ENCODE data around the gene CYP19A1.

CYP19A1 gene

DNA sequence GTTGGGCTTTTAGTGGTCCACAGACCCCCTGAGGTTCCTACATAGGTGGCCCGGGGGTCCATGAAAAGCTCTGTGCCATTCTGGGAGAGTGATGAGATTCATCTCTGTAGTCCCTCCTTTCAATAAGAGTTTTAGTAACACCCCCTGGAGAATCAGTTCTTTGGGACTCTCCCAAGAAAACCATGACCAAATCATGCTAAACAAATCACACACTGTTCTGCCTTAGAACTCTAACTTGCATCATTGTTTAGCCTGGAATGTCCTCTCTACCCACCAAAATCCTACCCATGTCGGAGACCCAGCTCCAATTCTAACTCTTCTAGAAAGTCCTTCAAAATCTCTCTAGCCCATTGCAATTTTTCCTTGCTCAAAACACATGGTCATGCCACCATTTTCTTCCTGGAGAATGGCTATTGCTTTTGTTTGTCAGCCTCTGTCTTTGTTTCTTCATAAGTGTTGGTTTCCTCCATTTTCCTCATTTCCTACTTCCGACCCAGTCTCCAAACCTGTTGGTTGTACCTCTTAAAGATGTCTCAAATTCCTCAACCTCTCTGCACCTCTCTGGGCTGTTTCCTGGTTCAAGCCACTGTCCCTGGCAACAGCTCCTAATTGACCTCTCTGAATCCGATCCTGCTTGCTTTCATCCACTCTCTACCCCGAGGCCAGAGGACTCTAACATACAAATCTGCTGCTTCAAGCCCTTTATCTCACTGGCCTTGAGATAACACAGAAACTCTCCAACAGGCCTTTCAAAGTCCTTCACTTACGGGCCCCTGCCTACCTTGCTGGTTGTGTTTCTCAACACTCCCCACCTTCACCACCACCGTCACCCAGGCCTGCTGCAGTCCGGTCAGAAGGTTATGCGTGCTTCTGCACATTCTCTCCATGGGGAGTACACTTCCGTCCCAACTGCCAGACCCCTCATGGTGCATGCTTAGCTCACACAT is 23.7 kb downstream of the CYP19A1 start:
- TF ChIP-seq, protein P1, sequence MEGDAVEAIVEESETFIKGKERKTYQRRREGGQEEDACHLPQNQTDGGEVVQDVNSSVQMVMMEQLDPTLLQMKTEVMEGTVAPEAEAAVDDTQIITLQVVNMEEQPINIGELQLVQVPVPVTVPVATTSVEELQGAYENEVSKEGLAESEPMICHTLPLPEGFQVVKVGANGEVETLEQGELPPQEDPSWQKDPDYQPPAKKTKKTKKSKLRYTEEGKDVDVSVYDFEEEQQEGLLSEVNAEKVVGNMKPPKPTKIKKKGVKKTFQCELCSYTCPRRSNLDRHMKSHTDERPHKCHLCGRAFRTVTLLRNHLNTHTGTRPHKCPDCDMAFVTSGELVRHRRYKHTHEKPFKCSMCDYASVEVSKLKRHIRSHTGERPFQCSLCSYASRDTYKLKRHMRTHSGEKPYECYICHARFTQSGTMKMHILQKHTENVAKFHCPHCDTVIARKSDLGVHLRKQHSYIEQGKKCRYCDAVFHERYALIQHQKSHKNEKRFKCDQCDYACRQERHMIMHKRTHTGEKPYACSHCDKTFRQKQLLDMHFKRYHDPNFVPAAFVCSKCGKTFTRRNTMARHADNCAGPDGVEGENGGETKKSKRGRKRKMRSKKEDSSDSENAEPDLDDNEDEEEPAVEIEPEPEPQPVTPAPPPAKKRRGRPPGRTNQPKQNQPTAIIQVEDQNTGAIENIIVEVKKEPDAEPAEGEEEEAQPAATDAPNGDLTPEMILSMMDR (IDR thresholded peaks at IDR 0.05; ENCODE audit: unreplicated experiment in 3 of 3): no peak
- H3K27ac Mint-ChIP-seq: no peak overlapping the region
- H3K4me1 Mint-ChIP-seq: no peaks in the 10 kb centered on the region
- H3K27me3 Mint-ChIP-seq (ENCODE audit: low read depth): no peaks in the 10 kb centered on the region
- H3K36me3 Mint-ChIP-seq (ENCODE audit: low read depth): no peaks in the 10 kb centered on the region
- H3K9me3 Mint-ChIP-seq: no peaks in the 10 kb centered on the region
- no peak overlapping the region for H3K4me3 Mint-ChIP-seq

DNA sequence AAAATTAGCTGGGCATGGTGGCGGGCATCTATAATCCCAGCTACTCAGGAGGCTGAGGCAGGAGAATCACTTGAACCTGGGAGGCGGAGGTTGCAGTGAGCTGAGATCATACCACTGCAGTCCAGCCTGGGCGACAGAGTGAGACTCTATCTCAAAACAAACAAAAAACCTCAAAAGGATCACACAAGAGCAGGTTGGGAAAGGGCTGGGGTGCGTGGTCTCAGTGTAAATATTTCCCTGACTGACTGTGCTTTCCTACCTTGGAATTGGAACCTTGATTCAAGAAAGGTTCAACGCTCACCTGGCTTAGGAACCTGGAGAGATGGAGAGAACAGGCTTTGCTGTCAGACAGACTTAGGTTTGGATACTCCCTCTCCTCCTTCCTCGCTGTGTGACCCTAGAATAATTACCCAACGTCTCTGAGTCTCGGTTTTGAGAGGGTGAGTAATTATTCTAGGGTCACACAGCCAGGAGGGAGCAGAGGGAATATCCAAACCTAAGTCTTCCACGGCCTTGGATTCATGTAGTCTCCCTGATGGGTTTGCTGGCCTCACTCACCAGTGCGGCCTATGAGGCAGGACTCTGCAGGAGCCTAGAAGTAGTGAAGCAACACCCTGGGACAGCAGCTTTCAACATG is 24.6 kb downstream of the CYP19A1 start:
- H3K36me3 Mint-ChIP-seq (ENCODE audit: low read depth): no peaks in the 10 kb centered on the region
- no peak overlapping the region for H3K27ac Mint-ChIP-seq
- no peak overlapping the region for H3K4me3 Mint-ChIP-seq
- no peaks in the 10 kb centered on the region for H3K27me3 Mint-ChIP-seq (ENCODE audit: low read depth)
- H3K4me1 Mint-ChIP-seq: no peaks in the 10 kb centered on the region
- no peaks in the 10 kb centered on the region for H3K9me3 Mint-ChIP-seq
- TF ChIP-seq, protein P1 (IDR thresholded peaks at IDR 0.05; ENCODE audit: unreplicated experiment in 3 of 3): no peak

DNA sequence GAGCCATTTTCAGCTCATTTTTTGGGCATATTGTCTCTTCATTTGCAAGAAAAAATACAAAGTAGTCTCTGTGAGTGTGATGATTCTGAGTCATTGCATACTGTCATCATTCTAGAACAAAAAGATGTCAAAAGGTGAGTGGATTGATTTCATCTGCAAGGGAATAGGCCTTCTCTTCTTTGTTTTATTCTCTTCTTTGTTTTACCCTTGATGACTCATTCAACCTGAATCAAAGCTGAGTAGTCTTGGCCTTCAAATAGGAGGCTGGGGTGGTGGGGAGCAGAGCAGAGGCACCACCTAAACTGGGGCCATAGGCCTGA is 25.4 kb downstream of the CYP19A1 start:
- Mint-ChIP-seq H3K36me3 (ENCODE audit: low read depth) (no peaks in the 10 kb centered on the region), H3K27ac (no peak overlapping the region), H3K27me3 (ENCODE audit: low read depth) (no peaks in the 10 kb centered on the region), H3K9me3 (no peaks in the 10 kb centered on the region), H3K4me3 (no peak overlapping the region), H3K4me1 (no peaks in the 10 kb centered on the region)
- TF ChIP-seq, protein P1 (IDR thresholded peaks at IDR 0.05; ENCODE audit: unreplicated experiment in 3 of 3): no peak

- Mint-ChIP-seq H3K4me1 (no peaks in the 10 kb centered on the region), H3K9me3 (no peaks in the 10 kb centered on the region), H3K4me3 (no peak overlapping the region), H3K27ac (no peak overlapping the region), H3K27me3 (ENCODE audit: low read depth) (no peaks in the 10 kb centered on the region), H3K36me3 (ENCODE audit: low read depth) (no peaks in the 10 kb centered on the region)
- TF ChIP-seq, protein P1 (IDR thresholded peaks at IDR 0.05; ENCODE audit: unreplicated experiment in 3 of 3): no peak
Observed at GRCh38 chr15:51312166-51313073, 26.0 kb downstream of the CYP19A1 start.

DNA sequence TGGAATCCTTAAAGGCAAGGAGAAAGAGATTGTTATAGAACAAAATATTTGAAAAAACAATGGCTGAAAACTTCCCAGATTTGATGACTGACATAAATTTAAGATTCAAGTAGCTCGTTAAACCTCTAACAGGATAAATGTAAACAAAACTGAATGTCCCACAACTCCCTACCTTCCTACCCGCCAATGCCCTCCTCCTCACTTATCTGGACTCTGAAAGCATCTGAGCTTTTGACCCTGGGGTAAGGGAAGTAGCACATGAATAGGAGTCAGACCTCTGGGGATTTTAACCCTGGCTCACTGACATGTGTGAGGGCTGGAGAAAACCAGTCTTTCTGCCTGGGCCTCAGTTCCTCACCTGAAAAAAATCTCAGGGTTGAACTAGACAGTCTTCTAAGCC is 26.9 kb downstream of the CYP19A1 start:
- H3K4me1 Mint-ChIP-seq: no peaks in the 10 kb centered on the region
- no peaks in the 10 kb centered on the region for H3K27me3 Mint-ChIP-seq (ENCODE audit: low read depth)

More for the DNA sequence above, 26.9 kb downstream of the CYP19A1 start:
- Mint-ChIP-seq H3K9me3 (no peaks in the 10 kb centered on the region), H3K27ac (no peak overlapping the region), H3K36me3 (ENCODE audit: low read depth) (no peaks in the 10 kb centered on the region), H3K4me3 (no peak overlapping the region)
- TF ChIP-seq, protein P1 (IDR thresholded peaks at IDR 0.05; ENCODE audit: unreplicated experiment in 3 of 3): no peak
